Mesendoderm (in vitro differentiated cells): ENCODE data around the gene CHRM2.

ENCODE experiments used
- DNase-seq: peaks from one replicate; pipeline ENCODE4 v3.0.0; 2013
- H2AK5ac ChIP-seq: 2 replicates; pipeline ENCODE4 v1.6.1; 2013; ENCODE audit warnings: low read length, inconsistent platforms
- H2BK120ac ChIP-seq: 2 replicates; pipeline ENCODE4 v1.6.1; 2013; ENCODE audit warnings: low read depth, mild to moderate bottlenecking, low read length, moderate library complexity, mixed read lengths
- H2BK15ac ChIP-seq: replicated peaks from 2 replicates; pipeline ENCODE4 v1.6.1; 2013; ENCODE audit warnings: low read depth, mild to moderate bottlenecking, moderate library complexity
- H2BK5ac ChIP-seq: 2 replicates; pipeline ENCODE4 v1.6.1; 2013; ENCODE audit warnings: low read length, inconsistent platforms
- H3K18ac ChIP-seq: 2 replicates; pipeline ENCODE4 v1.6.1; 2013; ENCODE audit warnings: mild to moderate bottlenecking, low read length, mixed read lengths
- H3K23ac ChIP-seq: one replicate; pipeline ENCODE4 v1.6.1; 2013; ENCODE audit warnings: low read length
- H3K27ac ChIP-seq: 2 replicates; pipeline ENCODE4 v1.5.1; 2013; ENCODE audit warnings: low read depth, mild to moderate bottlenecking, inconsistent platforms, low read length, moderate library complexity
- H3K27me3 ChIP-seq: 2 replicates; pipeline ENCODE4 v1.6.1; 2013; ENCODE audit warnings: low read length, control low read depth, mild to moderate bottlenecking, inconsistent platforms; ENCODE audit not compliant: insufficient read depth, poor library complexity
- H3K36me3 ChIP-seq: 2 replicates; pipeline ENCODE4 v1.6.1; 2013; ENCODE audit warnings: low read length, inconsistent platforms; ENCODE audit not compliant: control insufficient read depth, insufficient read depth
- H3K4ac ChIP-seq: one replicate; pipeline ENCODE4 v1.6.1; 2013; ENCODE audit warnings: low read depth, mild to moderate bottlenecking, low read length, moderate library complexity
- H3K4me1 ChIP-seq: 2 replicates; pipeline ENCODE4 v1.6.1; 2013; ENCODE audit warnings: low read depth, low read length, inconsistent platforms; ENCODE audit not compliant: control insufficient read depth
- H3K4me2 ChIP-seq: 2 replicates; pipeline ENCODE4 v1.6.1; 2013; ENCODE audit warnings: low read length
- H3K4me3 ChIP-seq: 2 replicates; pipeline ENCODE4 v1.5.1; 2013; ENCODE audit warnings: mild to moderate bottlenecking, low read length
- H3K56ac ChIP-seq: one replicate; pipeline ENCODE4 v1.6.1; 2013; ENCODE audit warnings: low read length
- H3K79me1 ChIP-seq: 2 replicates; pipeline ENCODE4 v1.6.1; 2013; ENCODE audit warnings: low read length, inconsistent platforms
- H3K79me2 ChIP-seq: 2 replicates; pipeline ENCODE4 v1.6.1; 2013; ENCODE audit warnings: mild to moderate bottlenecking, low read length; ENCODE audit not compliant: control insufficient read depth, insufficient read depth
- H3K9ac ChIP-seq: 2 replicates; pipeline ENCODE4 v1.6.1; 2013; ENCODE audit warnings: low read length, inconsistent platforms
- H4K5ac ChIP-seq: one replicate; pipeline ENCODE4 v1.6.1; 2013; ENCODE audit warnings: low read length
- H4K8ac ChIP-seq: one replicate; pipeline ENCODE4 v1.6.1; 2013; ENCODE audit warnings: low read depth, mild to moderate bottlenecking, control low read depth, low read length, moderate library complexity
- WGBS: extraction: QIAGEN DNeasy Blood & Tissue Kit; methylation state at CpG from one replicate; pipeline ENCODE4 v1.1.7; 2013; ENCODE audit warnings: low lambda C conversion rate, missing lambda C conversion rate; ENCODE audit not compliant: insufficient coverage; ENCODE audit errors: extremely low coverage; 5-methylcytosine and 5-hydroxymethylcytosine counted together

CHRM2 gene

DNA sequence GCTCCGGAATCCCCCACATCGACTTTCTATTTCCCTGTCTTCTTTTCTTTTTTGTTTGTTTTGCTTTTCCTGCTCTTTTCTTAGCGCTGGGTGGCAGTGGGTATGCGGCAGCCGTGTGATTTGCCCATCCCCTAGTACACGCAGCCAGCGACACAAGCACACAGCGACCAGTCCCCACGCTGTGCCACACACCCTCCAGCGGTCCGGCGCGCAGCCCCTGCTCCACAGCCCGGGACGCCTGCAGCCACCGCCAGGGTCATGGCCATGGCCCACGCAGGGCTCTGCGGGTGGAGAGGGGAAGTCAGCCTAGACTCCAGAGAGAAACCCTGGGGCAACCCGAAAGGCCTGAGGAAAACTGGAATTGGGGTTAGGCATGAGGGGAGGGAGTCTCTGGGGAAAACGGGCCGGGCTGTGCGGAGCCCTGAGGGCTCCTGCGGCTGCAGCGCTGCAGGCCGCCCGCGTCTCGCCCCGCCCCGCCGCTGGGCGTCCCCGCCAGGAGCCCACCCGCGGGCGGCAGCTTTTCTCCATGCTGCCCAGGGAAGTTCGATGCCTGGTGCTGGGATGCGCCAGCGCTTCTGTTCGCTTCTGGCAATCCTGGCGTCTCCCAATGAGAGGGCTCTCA is 2.5 kb downstream of the CHRM2 start:
- Histone ChIP-seq H2AK5ac (no peak overlapping the region), H3K18ac (no peak overlapping the region), H3K4ac (no peak overlapping the region), H2BK15ac (no peak overlapping the region), H3K23ac (no peak overlapping the region), H3K56ac (peak overlapping the region; percentile 34), H4K8ac (no peak overlapping the region), H3K79me2 (no peaks in the 10 kb centered on the region), H3K4me2 (peak overlapping the region; percentile 32), H3K79me1 (no peaks in the 10 kb centered on the region), H2BK5ac (no peak overlapping the region), H4K5ac (no peak overlapping the region), H3K27me3 (peaks cover 47% of the 10 kb centered on the region), H3K9ac (peak overlapping the region; percentile 27), H2BK120ac (no peak overlapping the region), H3K4me3 (no peak overlapping the region), H3K4me1 (no peaks in the 10 kb centered on the region), H3K27ac (no peak overlapping the region), H3K36me3 (no peaks in the 10 kb centered on the region)
- DNase-seq, result peak; percentile 8
- no CpG with 5 or more reads among the region's 41 CpGs for WGBS

DNA sequence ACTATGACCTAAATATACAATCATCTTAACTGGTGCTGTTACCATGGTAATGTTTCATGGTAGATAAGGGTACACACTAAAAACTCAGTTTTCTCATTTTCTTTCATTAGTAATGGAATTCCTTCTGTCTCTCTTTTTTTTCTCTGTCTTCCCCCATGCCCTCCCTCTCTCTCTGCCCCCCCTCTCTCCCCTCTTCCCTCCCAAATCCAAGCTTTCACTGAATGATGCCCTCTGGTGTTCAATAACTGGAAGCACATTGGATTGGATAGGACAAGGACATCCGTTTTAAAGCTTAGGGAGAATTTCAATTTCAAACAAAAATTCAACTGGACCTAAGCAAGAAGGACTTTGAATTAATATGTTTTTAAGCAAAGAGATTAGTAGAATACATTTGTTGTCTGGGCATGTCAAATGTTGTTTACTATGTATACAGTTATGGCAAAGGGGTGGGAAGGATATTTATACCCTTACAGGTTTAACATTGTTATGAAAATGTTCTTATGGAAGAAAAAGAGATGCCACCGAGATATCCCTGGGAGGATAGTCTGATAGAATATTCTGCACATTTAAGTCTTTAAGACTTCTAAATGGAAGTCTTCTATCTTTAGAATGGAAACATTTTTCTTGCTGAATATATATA is 6.1 kb downstream of the CHRM2 start:
- Histone ChIP-seq H4K5ac (no peak overlapping the region), H3K4ac (no peak overlapping the region), H3K36me3 (no peaks in the 10 kb centered on the region), H3K9ac (no peak overlapping the region), H3K79me2 (no peaks in the 10 kb centered on the region), H3K4me1 (no peaks in the 10 kb centered on the region), H3K18ac (no peak overlapping the region), H3K79me1 (no peaks in the 10 kb centered on the region), H3K4me3 (no peak overlapping the region), H2BK15ac (no peak overlapping the region), H4K8ac (no peak overlapping the region), H3K4me2 (no peak overlapping the region), H3K27ac (no peak overlapping the region), H3K27me3 (peaks cover 33% of the 10 kb centered on the region), H3K56ac (no peak overlapping the region), H2BK5ac (no peak overlapping the region), H3K23ac (no peak overlapping the region), H2AK5ac (no peak overlapping the region), H2BK120ac (no peak overlapping the region)
- no CpG with 5 or more reads among the region's 2 CpGs for WGBS
- peak; percentile 76 for DNase-seq

DNA sequence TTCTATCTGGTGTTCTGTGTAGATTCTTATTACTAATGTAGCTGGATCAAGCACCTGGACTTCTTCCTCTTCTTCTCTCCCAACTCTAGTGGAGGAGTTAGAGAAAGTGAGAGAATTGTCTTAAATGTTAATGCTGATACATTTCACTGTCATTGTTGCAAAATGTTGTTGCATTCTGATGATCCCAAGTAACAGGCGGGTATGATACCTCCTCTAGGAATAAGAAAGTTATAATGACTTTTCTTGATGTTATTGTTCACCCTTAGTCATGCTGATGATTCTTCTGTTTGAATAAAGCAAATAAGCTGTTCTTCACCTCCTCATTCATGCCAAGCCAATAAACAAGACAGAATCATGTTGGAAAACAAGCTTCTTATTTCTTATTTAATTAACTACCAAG is 9.1 kb downstream of the CHRM2 start:
- no peak overlapping the region for H3K56ac ChIP-seq
- no peak overlapping the region for H2BK15ac ChIP-seq
- H3K79me2 ChIP-seq, result no peaks in the 10 kb centered on the region
- no peak overlapping the region for H2BK5ac ChIP-seq
- H2BK120ac ChIP-seq, result no peak overlapping the region
- no peak overlapping the region for H4K5ac ChIP-seq
- no peak overlapping the region for H3K9ac ChIP-seq
- peaks cover 5% of the 10 kb centered on the region for H3K27me3 ChIP-seq
- H3K23ac ChIP-seq, result no peak overlapping the region
- H3K4me2 ChIP-seq, result no peak overlapping the region
- no peak overlapping the region for H2AK5ac ChIP-seq
- no peaks in the 10 kb centered on the region for H3K79me1 ChIP-seq
- H4K8ac ChIP-seq, result no peak overlapping the region
- no peak overlapping the region for H3K18ac ChIP-seq
- no CpG with 5 or more reads among the region's 1 CpG for WGBS
- no peak overlapping the region for H3K4ac ChIP-seq
- no peak overlapping the region for H3K4me3 ChIP-seq
- no peak overlapping the region for H3K27ac ChIP-seq
- DNase-seq, result no peak
- no peaks in the 10 kb centered on the region for H3K4me1 ChIP-seq
- no peaks in the 10 kb centered on the region for H3K36me3 ChIP-seq

DNA sequence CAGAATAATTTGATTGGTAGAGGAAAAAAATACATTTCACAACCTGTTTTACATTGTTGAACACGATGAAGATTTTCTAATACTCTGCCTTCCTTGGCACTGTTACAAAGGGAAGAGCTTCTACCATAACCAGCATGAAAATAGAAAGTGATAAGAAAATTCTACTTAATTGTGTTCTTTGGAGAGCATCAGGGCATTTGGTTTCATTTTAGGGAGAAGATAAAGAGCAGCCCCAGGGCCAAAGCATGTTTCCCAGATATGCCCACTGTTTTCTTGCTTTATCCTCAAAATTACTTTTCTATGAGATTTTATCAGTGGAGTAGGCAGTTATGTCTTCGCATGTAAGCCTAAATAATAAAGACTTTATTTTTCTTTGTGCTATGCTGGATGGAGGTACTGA is 9.5 kb downstream of the CHRM2 start:
- Histone ChIP-seq H3K36me3 (no peaks in the 10 kb centered on the region), H4K8ac (no peak overlapping the region), H3K4me3 (no peak overlapping the region), H3K18ac (no peak overlapping the region), H3K56ac (no peak overlapping the region), H2BK120ac (no peak overlapping the region), H3K27me3 (peaks cover 2% of the 10 kb centered on the region), H3K23ac (no peak overlapping the region), H3K27ac (no peak overlapping the region), H3K79me1 (no peaks in the 10 kb centered on the region), H2BK15ac (no peak overlapping the region), H3K79me2 (no peaks in the 10 kb centered on the region), H3K4ac (no peak overlapping the region), H2AK5ac (no peak overlapping the region), H2BK5ac (no peak overlapping the region), H3K9ac (no peak overlapping the region), H3K4me1 (no peaks in the 10 kb centered on the region), H3K4me2 (no peak overlapping the region), H4K5ac (no peak overlapping the region)
- no CpG with 5 or more reads among the region's 2 CpGs for WGBS
- DNase-seq, result no peak

DNA sequence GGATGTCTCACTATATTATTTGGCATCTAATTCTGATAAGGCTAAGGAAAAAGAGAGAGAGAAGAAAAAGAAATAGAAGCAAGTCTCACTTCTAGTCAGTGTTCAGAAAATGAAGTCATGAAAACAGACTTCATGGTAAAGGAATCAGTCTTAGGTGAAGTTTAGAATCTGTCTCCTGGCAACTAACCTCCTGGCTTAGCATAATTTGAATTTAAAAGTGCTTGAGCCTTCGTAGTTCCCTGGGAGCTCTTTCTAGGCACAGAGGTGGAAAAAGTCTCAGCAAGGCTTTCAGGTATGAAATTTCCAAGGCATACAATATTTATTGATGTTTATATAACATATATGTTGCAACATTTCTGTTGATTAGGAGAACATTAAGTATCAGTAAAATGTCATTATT is 10.4 kb downstream of the CHRM2 start:
- Histone ChIP-seq H3K79me1 (no peaks in the 10 kb centered on the region), H3K9ac (no peak overlapping the region), H3K27ac (no peak overlapping the region), H3K27me3 (no peaks in the 10 kb centered on the region), H3K4me1 (no peaks in the 10 kb centered on the region), H3K23ac (no peak overlapping the region), H3K79me2 (no peaks in the 10 kb centered on the region), H3K4me2 (no peak overlapping the region), H2BK5ac (no peak overlapping the region), H4K8ac (no peak overlapping the region), H2BK15ac (no peak overlapping the region), H3K56ac (no peak overlapping the region), H3K36me3 (no peaks in the 10 kb centered on the region), H3K4ac (no peak overlapping the region), H3K18ac (no peak overlapping the region), H4K5ac (no peak overlapping the region), H2BK120ac (no peak overlapping the region), H2AK5ac (no peak overlapping the region), H3K4me3 (no peak overlapping the region)
- DNase-seq, result peak; percentile 15
- no CpG with 5 or more reads among the region's 1 CpG for WGBS

DNA sequence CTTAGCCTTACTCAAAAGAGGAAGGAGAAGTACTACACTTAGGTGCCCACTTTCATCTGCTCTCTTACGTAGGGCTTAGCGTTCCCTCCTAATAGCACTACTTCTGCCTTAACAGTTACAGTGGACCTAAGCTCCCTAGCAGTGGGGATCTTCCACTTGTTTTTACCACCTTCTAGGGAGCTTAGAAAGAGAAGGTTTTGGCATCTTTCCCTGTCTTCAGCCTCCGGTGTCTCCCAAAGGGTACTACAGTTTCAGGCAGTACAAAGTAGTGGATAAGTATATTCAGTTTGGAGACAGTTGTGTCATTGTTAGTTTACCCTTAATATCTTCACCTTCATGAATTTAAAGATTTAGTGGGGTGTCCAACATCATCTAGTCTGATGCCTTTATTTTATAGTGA is 14.6 kb downstream of the CHRM2 start:
- Histone ChIP-seq H3K27ac (no peak overlapping the region), H2BK120ac (no peak overlapping the region), H3K18ac (no peak overlapping the region), H3K4me2 (no peak overlapping the region), H3K27me3 (no peaks in the 10 kb centered on the region), H3K9ac (no peak overlapping the region), H2BK15ac (no peak overlapping the region), H3K36me3 (no peaks in the 10 kb centered on the region), H3K23ac (no peak overlapping the region), H3K4me3 (no peak overlapping the region), H3K79me2 (no peaks in the 10 kb centered on the region), H3K4ac (no peak overlapping the region), H2BK5ac (no peak overlapping the region), H2AK5ac (no peak overlapping the region), H3K79me1 (no peaks in the 10 kb centered on the region), H3K4me1 (no peaks in the 10 kb centered on the region), H4K5ac (no peak overlapping the region), H3K56ac (no peak overlapping the region), H4K8ac (no peak overlapping the region)
- no CpG with 5 or more reads among the region's 3 CpGs for WGBS
- DNase-seq, result peak; percentile 59
